Natural killer cell (primary cell): Measurements from ENCODE around the gene NGB. TPM values are rescaled to one million over a fixed set of nuclear protein-coding genes. Genes with fewer than 3 reads are reported as not detected.

Experiments used
- ATAC-seq, 3 donors: fragments of 150-1000 bp in 2 of 3; fragments of 200-7000 bp in 1 of 3; cut with Tn5 transposase; 1 replicate in 1 of 3; 2 replicates in 2 of 3; pipeline ENCODE4 v1.10.0; 2021; ENCODE audit warnings: mild to moderate bottlenecking in 2 of 3, moderate library complexity in 2 of 3
- DNase-seq, 2 donors: peaks; one replicate each; pipeline versions ENCODE4 v3.0.0 to v3.0.0-alpha.2; 2013 to 2021; ENCODE audit warnings: mixed read lengths in 1 of 2
- H3K27ac ChIP-seq: one replicate; pipeline ENCODE4 v1.5.1; 2013; ENCODE audit warnings: mild to moderate bottlenecking, low read length
- H3K27me3 ChIP-seq: one replicate; pipeline ENCODE4 v1.6.1; 2013; ENCODE audit warnings: low read length; ENCODE audit not compliant: control insufficient read depth, insufficient read depth
- H3K36me3 ChIP-seq: one replicate; pipeline ENCODE4 v1.6.1; 2013; ENCODE audit warnings: low read length; ENCODE audit not compliant: control insufficient read depth, insufficient read depth
- H3K4me1 ChIP-seq: one replicate; pipeline ENCODE4 v1.6.1; 2013; ENCODE audit warnings: low read length; ENCODE audit not compliant: control insufficient read depth, insufficient read depth
- H3K4me3 ChIP-seq: one replicate; pipeline ENCODE4 v1.5.1; 2013; ENCODE audit warnings: low read length
- H3K9me3 ChIP-seq: one replicate; pipeline ENCODE4 v1.6.1; 2013; ENCODE audit warnings: low read length; ENCODE audit not compliant: control insufficient read depth, insufficient read depth
- H3K27ac Mint-ChIP-seq, 2 donors: one replicate each; pipeline ENCODE4 v1.8.0; 2022; ENCODE audit warnings: mild to moderate bottlenecking in 2 of 2, mixed read lengths in 2 of 2, moderate library complexity in 1 of 2
- H3K27me3 Mint-ChIP-seq, 2 donors: one replicate each; pipeline ENCODE4 v1.8.0; 2022; ENCODE audit warnings: low read depth in 2 of 2, mixed read lengths in 2 of 2
- H3K36me3 Mint-ChIP-seq: one replicate; pipeline ENCODE4 v1.8.0; 2022; ENCODE audit warnings: mixed read lengths
- H3K4me1 Mint-ChIP-seq, 2 donors: one replicate each; pipeline ENCODE4 v1.8.0; 2022; ENCODE audit warnings: mixed read lengths in 2 of 2
- H3K4me3 Mint-ChIP-seq: one replicate; pipeline ENCODE4 v1.8.0; 2022; ENCODE audit warnings: mild to moderate bottlenecking, moderate library complexity, mixed read lengths
- H3K9me3 Mint-ChIP-seq, 2 donors: one replicate each; pipeline ENCODE4 v1.8.0; 2022; ENCODE audit warnings: mixed read lengths in 2 of 2
- WGBS: methylation state at CpG from one replicate; pipeline ENCODE4 v1.1.7; 2013; ENCODE audit warnings: missing lambda C conversion rate; ENCODE audit not compliant: insufficient coverage; 5-methylcytosine and 5-hydroxymethylcytosine counted together
- intact Hi-C: fragments of 100-400 bp; cut with micrococcal nuclease; formaldehyde crosslinking; loops from one replicate; pipeline ENCODE4 v1.14.2; 2022
- total RNA-seq, 4 donors: library from RNA; stranded (reverse); fragments of 120-200 nt in 1 of 4; gene quantifications; one replicate each; pipeline versions ENCODE4 v1.2.3 to v1.2.4, GENCODE V29; 2013 to 2022
- TF ChIP-seq, protein P1 (sequence below): fragments of 200-600 bp; IDR thresholded peaks from one replicate; pipeline ENCODE4 v1.8.0; 2022; ENCODE audit warnings: antibody characterized with exemption

Gene NGB
- total RNA-seq, 3 donors from 2014 or later (not counting 1 experiment from before 2014, with no cell fraction given): not detected

DNA sequence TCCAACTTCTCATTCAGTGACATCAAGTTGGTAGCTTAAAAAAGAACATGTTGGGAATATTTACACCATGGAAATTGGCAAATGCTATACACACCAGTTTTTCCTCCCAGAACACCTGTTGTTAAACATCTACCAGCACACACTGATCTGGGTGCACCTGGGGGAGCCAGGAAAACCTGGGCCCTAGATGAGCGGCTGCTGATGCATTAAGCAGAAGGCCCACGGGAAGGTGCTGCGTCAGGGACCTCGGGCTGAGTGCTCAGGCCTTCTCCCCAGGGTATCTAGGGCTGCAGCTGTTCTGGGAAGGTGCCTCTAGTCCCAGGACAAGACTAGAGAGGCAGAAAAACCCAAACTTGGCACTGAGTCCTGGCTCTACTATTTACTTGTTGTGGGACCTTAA, 2.8 kb upstream of the NGB start:
- Histone ChIP-seq H3K4me3 (no peak overlapping the region), H3K4me1 (no peaks in the 10 kb centered on the region), H3K27me3 (peaks cover 7% of the 10 kb centered on the region), H3K27ac (no peak overlapping the region), H3K36me3 (no peaks in the 10 kb centered on the region), H3K9me3 (no peaks in the 10 kb centered on the region)
- Mint-ChIP-seq H3K9me3 (no peaks in the 10 kb centered on the region), H3K4me3 (no peak overlapping the region), H3K4me1 (no peaks in the 10 kb centered on the region), H3K27ac (no peak overlapping the region), H3K27me3 (peaks cover 22 to 35% of the 10 kb centered on the region in 2 donors), H3K36me3 (no peaks in the 10 kb centered on the region)
- TF ChIP-seq, protein P1, sequence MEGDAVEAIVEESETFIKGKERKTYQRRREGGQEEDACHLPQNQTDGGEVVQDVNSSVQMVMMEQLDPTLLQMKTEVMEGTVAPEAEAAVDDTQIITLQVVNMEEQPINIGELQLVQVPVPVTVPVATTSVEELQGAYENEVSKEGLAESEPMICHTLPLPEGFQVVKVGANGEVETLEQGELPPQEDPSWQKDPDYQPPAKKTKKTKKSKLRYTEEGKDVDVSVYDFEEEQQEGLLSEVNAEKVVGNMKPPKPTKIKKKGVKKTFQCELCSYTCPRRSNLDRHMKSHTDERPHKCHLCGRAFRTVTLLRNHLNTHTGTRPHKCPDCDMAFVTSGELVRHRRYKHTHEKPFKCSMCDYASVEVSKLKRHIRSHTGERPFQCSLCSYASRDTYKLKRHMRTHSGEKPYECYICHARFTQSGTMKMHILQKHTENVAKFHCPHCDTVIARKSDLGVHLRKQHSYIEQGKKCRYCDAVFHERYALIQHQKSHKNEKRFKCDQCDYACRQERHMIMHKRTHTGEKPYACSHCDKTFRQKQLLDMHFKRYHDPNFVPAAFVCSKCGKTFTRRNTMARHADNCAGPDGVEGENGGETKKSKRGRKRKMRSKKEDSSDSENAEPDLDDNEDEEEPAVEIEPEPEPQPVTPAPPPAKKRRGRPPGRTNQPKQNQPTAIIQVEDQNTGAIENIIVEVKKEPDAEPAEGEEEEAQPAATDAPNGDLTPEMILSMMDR: no peak
- 83% methylated on average over 4 of the region's 4 CpGs for WGBS
- DNase-seq (no peak), ATAC-seq (no peak)
- intact Hi-C loops: no loop called here

GRCh38 chr14:77272261-77272660, 1.3 kb upstream of the NGB start:
- 67% methylated on average over 3 of the region's 4 CpGs for WGBS

DNA sequence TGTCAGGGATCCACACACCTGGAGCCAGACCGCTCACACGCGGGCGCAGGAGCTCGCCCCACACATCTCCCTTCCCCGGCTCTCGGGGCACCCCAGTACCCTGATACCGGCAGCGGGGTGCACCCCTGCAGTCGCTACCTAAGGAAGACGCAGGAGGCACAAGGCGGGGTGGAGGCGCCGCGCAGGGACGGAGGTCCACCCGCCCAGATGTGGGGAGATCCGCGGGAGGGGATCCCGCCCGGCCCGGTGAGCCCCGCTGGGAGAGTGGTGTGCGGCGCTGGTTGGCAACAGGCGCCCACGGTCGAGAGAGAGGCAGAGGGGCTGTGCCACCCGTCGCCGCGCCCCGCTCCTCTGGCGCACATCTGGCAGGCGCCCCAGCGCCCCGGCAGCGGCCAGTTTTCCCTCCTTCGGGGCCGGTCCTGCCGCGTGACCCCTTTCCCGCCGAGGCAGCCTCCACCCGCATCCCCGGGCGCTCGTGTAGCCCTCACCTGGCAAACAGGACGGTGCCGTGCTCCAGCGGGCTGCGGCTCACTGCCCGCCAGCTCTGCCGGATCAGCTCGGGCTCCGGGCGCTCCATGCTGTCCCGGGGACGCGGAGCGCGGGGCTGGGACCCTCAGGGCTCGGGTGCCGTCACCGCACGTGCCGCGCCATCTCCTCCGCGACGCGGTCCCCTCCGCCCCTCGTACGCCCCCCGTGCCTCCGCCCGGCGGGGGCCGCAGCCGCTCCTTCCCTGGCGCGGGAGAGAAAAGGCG, 469 bp downstream of the NGB start:
- ATAC-seq (no peak), DNase-seq (no peak)
- no peaks in the 10 kb centered on the region for H3K36me3 ChIP-seq
- H3K4me1 ChIP-seq: no peaks in the 10 kb centered on the region
- Mint-ChIP-seq H3K27me3 (peaks cover 28 to 48% of the 10 kb centered on the region in 2 donors), H3K4me3 (no peak overlapping the region), H3K9me3 (no peaks in the 10 kb centered on the region), H3K27ac (no peak overlapping the region), H3K36me3 (no peaks in the 10 kb centered on the region), H3K4me1 (no peaks in the 10 kb centered on the region)
- H3K27ac ChIP-seq: no peak overlapping the region
- 2% methylated on average over 84 of the region's 84 CpGs for WGBS
- peaks cover 7% of the 10 kb centered on the region for H3K27me3 ChIP-seq
- no peak overlapping the region for H3K4me3 ChIP-seq
- intact Hi-C loops: no loop called here
- no peaks in the 10 kb centered on the region for H3K9me3 ChIP-seq
- TF ChIP-seq, protein P1: no peak

More at GRCh38 chr14:77272261-77272660, 1.3 kb upstream of the NGB start:
- DNase-seq: no peak
- ATAC-seq: no peak
- intact Hi-C loops: no loop called here
- Mint-ChIP-seq H3K9me3 (no peaks in the 10 kb centered on the region), H3K4me3 (no peak overlapping the region), H3K27me3 (peaks cover 28 to 48% of the 10 kb centered on the region in 2 donors), H3K27ac (no peak overlapping the region), H3K4me1 (no peaks in the 10 kb centered on the region), H3K36me3 (no peaks in the 10 kb centered on the region)
- Histone ChIP-seq H3K9me3 (no peaks in the 10 kb centered on the region), H3K4me1 (no peaks in the 10 kb centered on the region), H3K27me3 (peaks cover 7% of the 10 kb centered on the region), H3K4me3 (no peak overlapping the region), H3K36me3 (no peaks in the 10 kb centered on the region), H3K27ac (no peak overlapping the region)
- TF ChIP-seq, protein P1: no peak
